NCI-H128 (cell line): Measurements from ENCODE around the gene SUPT20HL1.

Source experiments
- DNase-seq: peaks from one replicate; lab custom pipeline; 2025; ENCODE audit not compliant: unreplicated experiment; lab: John Stamatoyannopoulos, UW

SUPT20HL1 gene

DNA sequence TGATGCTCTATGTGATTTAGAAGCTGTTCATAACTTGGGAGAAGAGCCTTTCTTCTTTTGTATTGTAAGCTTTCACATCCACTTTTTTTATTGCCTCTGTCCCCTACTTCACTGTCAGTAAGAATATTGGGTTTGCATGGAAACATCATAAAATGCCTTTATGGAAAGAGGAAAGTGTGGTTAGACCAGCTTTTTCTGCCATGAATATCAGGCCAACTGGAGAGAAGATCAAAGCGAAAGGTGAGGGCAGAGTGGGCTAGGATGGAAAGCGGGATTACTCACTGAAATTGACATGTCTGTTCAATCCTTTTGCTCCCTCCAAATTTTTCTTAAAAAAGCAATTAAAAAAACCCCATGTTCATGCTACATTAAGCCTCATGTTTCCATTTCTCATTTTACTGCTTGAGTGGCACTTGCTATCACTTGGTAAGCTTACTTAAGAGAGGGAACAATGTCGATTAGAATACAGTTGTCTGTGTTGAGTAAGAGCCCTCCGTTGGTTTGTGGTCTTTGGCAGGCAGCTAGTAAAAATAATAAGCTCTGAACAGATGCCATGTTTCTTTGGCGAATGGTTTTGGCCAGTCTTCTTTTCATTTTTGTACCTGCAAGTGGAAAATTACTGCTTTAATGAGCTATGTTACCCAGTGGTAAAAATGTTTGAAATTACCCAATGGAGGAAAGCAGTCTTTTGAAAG lies 35.9 kb downstream of the SUPT20HL1 start:
- no peak for DNase-seq

DNA sequence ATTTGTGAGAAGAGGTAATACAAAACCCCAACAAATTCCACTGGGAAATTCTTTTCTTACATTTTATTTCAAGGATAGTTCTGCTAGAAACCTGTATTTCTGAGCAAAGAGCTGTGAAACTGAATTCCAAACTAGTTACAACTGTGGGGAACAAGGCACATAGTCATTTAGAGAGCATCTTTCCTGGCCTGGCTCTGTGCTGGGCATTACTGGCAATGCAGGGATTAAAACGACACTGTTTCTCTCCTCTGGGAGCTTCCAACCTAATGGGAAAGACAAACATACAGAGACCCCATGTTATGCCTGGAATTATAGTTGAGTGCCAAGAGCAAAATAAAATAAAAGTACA lies 36.5 kb downstream of the SUPT20HL1 start:
- no peak for DNase-seq

DNA sequence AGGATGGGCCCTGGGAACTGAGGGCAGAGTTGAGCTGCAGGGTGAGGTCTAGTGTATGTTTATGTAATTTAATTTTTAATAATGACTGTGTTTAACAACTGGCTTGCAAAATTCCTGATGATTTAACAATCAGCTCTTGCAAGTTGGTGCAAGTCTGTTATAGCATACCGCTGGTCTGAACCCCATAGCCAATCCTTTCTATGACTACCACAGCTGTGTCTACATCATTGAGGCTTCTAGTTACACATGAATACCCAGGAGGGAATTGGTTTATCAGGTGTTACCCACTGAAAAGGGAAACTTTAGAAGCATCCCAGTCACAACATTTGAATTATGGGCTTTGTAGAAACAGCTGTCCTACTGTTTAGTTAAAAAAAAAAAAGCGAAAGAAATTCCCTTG lies 38.3 kb downstream of the SUPT20HL1 start:
- DNase-seq = no peak

DNA sequence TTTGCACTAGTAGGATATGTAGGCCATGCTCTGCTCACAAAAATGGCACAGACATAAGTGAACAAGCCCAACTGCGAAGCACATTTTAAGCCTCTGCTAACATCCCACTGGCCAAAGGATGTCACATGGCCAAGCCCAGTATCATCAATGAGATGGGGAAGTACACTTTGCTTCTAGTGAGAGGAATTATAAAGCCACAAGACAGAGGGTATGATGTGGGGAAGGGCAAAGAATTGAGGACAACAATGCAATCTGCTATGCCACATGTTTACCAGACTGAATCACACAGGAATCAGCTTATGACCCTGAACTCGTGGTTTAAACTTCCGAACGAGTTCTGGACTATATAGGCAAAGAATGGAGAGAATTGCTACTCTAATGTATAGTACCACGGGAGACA lies 39.1 kb downstream of the SUPT20HL1 start:
- DNase-seq = no peak

DNA sequence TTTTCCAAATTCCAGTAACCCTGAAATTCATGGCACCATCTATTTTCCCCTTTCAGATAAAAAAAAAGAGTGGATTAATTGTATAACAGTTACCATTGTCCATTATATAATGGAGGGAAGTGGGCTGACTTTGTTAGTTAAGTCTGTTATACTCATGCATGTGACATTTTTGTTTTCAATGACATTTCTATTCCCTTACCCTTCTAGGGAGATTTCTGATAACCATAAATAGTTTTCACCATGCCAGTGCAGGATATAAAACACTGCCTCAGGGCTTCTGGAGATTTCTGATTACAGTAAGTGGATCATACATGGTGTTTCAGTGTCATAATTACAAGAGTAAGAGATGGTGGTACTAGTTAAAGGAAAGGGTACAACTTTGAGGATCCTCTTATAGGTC lies 45.5 kb downstream of the SUPT20HL1 start:
- no peak for DNase-seq
